ENCODE data around the gene DMRTA1.
"Not testable (repeated sequence)": the region's sequence is repeated elsewhere in the genome, so short reads cannot be mapped to it uniquely, and the experiment has no call there.

Gene DMRTA1

DNA sequence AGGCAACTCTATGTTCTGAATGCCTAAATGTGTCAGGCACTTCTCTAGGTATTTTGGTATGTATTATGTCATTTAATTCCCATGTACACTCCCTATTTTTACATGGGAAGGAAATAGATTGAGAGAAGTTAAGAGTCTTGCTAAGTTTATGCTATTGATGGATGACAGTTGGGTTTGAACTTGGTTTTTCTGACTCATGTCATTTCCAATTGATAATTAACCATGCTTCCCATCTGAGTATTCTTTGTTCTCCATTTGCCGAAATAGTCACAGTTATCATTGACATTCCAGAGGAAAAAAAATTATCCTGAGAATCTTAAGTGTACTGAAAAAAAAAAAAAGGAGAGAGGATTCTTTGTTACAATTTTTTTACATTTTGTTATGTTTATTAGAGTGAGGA, 23.1 kb upstream of the DMRTA1 start:
- TF ChIP-seq CTCF (IDR thresholded peaks at IDR 0.05): no peak
- no peak for DNase-seq (ENCODE audit: low spot score)
- no peak overlapping the region for H3K4me3 ChIP-seq
- H3K27ac ChIP-seq: no peak overlapping the region

DNA sequence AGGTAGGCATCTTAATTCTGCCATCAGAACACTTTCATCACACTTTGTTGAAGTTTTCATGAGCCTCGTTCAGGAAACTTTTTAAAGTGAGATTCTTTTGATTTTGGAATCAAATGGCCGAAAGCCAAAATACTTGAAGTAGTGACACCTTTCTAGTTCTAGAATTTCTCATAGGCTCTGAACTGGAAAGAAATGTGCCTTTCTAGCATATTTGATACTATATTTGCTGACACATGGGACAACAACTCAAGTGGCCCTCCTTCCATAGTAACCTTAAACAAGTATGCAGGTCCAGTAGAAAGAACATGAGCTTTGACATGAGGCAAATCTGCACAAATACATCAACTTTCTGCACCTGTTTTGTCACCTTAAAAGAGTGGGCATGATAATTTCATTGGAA, 22.0 kb upstream of the DMRTA1 start:
- no peak for DNase-seq (ENCODE audit: low spot score)
- Histone ChIP-seq H3K27ac (no peak overlapping the region), H3K4me3 (no peak overlapping the region)
- no peak for TF ChIP-seq CTCF (IDR thresholded peaks at IDR 0.05)

- no peak overlapping the region for H3K27ac ChIP-seq
Measured at GRCh38 chr9:22425551-22425950, 21.1 kb upstream of the DMRTA1 start.

DNA sequence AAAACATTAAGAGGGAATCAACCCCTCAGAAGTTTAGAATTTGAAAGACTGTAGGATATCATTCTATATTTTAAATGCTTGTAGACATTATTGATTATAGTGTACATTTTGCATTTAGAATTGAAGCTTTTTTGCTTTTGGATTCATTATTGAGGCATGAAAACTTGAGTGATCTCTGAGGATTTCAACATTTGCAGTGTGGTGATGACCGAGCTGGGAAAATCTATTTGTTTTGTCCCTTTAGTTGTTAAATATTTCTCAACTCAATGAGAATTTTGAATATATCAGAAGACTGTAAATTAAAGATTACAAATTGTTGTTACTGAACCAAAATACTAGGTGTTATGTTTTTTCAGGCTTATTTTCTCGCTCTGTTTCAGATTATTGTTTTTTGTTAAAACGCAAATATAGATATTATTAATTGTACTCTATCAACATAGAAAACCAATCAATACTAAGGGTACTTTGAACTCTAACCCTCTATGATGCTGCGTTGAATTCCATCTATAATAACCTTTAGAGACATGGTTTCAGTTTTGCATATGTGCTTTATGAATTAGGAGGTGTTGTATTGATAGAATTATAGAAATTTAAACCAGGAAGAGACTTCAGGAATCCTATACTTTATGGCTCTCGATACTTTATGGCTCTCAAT, 19.3 kb upstream of the DMRTA1 start:
- Histone ChIP-seq H3K27ac (no peak overlapping the region), H3K4me3 (no peak overlapping the region)
- DNase-seq (ENCODE audit: low spot score): no peak
- no peak for TF ChIP-seq CTCF (IDR thresholded peaks at IDR 0.05)

More at GRCh38 chr9:22425551-22425950, 21.1 kb upstream of the DMRTA1 start:
- H3K4me3 ChIP-seq: no peak overlapping the region
- DNase-seq (ENCODE audit: low spot score): no peak
- no peak for TF ChIP-seq CTCF (IDR thresholded peaks at IDR 0.05)

- H3K4me3 ChIP-seq: no peak overlapping the region
- no peak for TF ChIP-seq CTCF (IDR thresholded peaks at IDR 0.05)
- no peak overlapping the region for H3K27ac ChIP-seq
- no peak for DNase-seq (ENCODE audit: low spot score)
Measured at GRCh38 chr9:22433691-22434090, 12.9 kb upstream of the DMRTA1 start.

DNA sequence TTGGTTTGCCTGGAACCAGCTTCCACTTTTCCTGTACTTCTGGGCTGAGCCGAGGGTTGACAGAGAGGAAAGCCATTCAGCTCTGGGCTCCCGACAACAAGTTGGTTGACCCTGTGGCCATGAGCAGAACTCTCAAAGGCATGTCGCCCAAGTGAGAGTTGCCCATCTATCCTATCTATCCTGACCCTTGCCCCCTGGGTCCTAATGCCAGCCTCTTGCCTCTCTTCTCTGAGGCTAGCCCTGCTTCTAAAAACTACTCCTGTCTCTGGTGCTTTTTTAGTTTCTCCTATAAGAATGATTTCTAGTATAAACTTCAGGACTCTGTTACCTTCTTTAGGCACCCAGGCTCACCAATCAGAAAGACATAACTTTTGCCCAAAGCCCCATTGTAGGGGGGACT, 11.4 kb upstream of the DMRTA1 start:
- not testable (repeated sequence) for DNase-seq (ENCODE audit: low spot score); H3K27ac ChIP-seq; H3K4me3 ChIP-seq

DNA sequence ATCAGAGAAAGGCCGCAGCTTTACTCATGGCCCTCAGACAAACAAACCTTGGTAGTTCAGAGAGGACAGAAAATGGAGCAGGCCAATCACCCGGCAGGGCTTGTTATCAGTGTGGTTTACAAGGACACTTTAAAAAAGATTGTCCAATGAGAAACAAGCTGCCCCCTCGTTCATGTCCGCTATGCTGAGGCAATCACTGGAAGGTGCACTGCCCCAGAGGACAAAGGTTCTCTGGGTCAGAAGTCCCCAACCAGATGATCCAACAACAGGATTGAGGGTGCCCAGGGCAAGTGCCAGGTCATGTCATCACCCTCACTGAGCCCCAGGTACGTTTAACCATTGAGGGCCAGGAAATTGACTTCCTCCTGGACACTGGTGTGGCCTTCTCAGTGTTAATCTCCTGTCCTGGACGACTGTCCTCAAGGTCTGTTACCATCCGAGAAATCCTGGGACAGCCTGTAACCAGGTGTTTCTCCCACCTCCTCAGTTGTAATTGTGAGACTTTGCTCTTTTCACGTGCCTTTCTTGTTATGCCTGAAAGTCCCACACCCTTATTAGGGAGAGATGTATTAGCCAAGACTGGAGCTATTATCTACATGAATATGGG, 9.1 kb upstream of the DMRTA1 start:
- H3K27ac ChIP-seq; H3K4me3 ChIP-seq; DNase-seq (ENCODE audit: low spot score): not testable (repeated sequence)

DNA sequence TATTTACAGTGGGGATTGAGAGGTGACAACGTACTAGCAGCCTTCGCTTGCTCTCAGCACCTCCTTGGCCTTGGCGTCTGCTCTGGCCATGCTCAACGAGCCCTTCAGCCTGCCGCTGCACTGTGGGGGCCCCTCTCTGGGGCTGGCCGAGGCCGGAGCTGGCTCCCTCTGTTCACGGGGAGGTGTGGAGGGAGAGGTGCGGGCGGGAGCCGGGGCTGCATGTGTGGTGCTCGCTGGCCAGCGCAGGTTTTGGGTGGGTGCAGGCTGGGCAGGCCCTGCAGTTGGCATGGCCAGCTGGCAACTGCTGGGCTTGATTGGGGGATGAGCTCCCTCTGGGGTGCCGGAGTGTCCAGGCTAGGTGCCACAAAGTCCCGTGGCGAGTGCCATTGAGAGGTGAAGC, 5.8 kb upstream of the DMRTA1 start:
- no peak for TF ChIP-seq CTCF (IDR thresholded peaks at IDR 0.05)
- no peak overlapping the region for H3K4me3 ChIP-seq
- H3K27ac ChIP-seq: no peak overlapping the region
- DNase-seq (ENCODE audit: low spot score): no peak

Measured in coronary artery (tissue), 2 donors.